ENCODE results near the gene PRKD3. TPM values are rescaled to one million over a fixed set of nuclear protein-coding genes. Genes with fewer than 3 reads are reported as not detected.

The PRKD3 gene
- total and polyA plus RNA-seq, 9 of the 15 experiments (the other 6 are each of a cell fraction or from before 2014, with no cell fraction given): 4.7 to 26.7 (median 17.0) TPM

GRCh38 chr2:37333256-37333655, 8.6 kb upstream of the PRKD3 start:
- peaks cover 12 to 14% of the 10 kb centered on the region in 2 experiments for H3K27me3 ChIP-seq (ENCODE audit: control insufficient read depth in 2 of 2, insufficient read depth in 2 of 2, low read length in 2 of 2)
- no peak overlapping the region for H3K4me2 ChIP-seq (ENCODE audit: insufficient read depth, low read length)
- CTCF ChIA-PET (ENCODE audit: low intra/inter-chr PET ratio): no interaction called here
- intact Hi-C loops (cut with micrococcal nuclease): no loop called here
- H3K9me3 ChIP-seq (replicated peaks; ENCODE audit: control insufficient read depth, insufficient read depth, low read depth, low read length): no peaks in the 10 kb centered on the region
- ATAC-seq: no peak
- BruUV-seq (replicated peaks): no TSS peak
- H4K20me1 ChIP-seq (replicated peaks; ENCODE audit: control insufficient read depth, insufficient read depth, low read length): no peaks in the 10 kb centered on the region
- no peak for DNase-seq (ENCODE audit: extremely low read depth in 1 of 4, low spot score in 3 of 4)
- no peaks in the 10 kb centered on the region for H3K79me2 ChIP-seq (ENCODE audit: control insufficient read depth, insufficient read depth, low read length)
- no peak overlapping the region for H3K9ac ChIP-seq (ENCODE audit: insufficient read depth in 1 of 2, low read depth in 2 of 2, low read length in 2 of 2)
- in situ Hi-C loops (cut with MboI): no loop called here
- H3K36me3 ChIP-seq (ENCODE audit: control insufficient read depth, insufficient read depth, low read length): no peaks in the 10 kb centered on the region
- no peak overlapping the region for H3K27ac ChIP-seq (ENCODE audit: extremely low read depth, low read depth, low read length)
- POLR2A ChIA-PET: no interaction called here
- no peak overlapping the region for H3K4me3 ChIP-seq
- H3K4me1 ChIP-seq (replicated peaks in 1 of 2; ENCODE audit: control insufficient read depth in 2 of 2, insufficient read depth in 2 of 2, low read length in 2 of 2): no peaks in the 10 kb centered on the region
- WGBS (ENCODE audit: insufficient coverage, low coverage, missing lambda C conversion rate): 6% methylated on average over 2 of the region's 2 CpGs
- no peaks in the 10 kb centered on the region for H3K9me1 ChIP-seq (ENCODE audit: control insufficient read depth, insufficient read depth, low read length)
- no peak for FAIRE-seq
- no peak overlapping the region for H2AFZ ChIP-seq (ENCODE audit: low read depth, low read length)
- no peak for TF ChIP-seq MCM5 (IDR thresholded peaks at IDR 0.05; ENCODE audit: low read depth)
- TF ChIP-seq MITF (IDR thresholded peaks at IDR 0.05): no peak
- TF ChIP-seq TEAD4 (IDR thresholded peaks at IDR 0.05; ENCODE audit: low read length): no peak
- no peak for TF ChIP-seq TEAD4 (CRISPR knock-in tag; IDR thresholded peaks at IDR 0.05; ENCODE audit: borderline replicate concordance)
- no peak for TF ChIP-seq KDM1A (IDR thresholded peaks at IDR 0.05)
- no peak for TF ChIP-seq GMEB1 (CRISPR knock-in tag; IDR thresholded peaks at IDR 0.05)
- no peak for TF ChIP-seq ZNF79 (CRISPR knock-in tag; IDR thresholded peaks at IDR 0.05; ENCODE audit: low read depth)
- no peak for TF ChIP-seq ZNF766 (CRISPR knock-in tag; conservative IDR thresholded peaks at IDR 0.05)
- TF ChIP-seq ZBTB40 (IDR thresholded peaks at IDR 0.05): no peak
- no peak for TF ChIP-seq ZBTB40 (CRISPR knock-in tag; IDR thresholded peaks at IDR 0.05)
- no peak for TF ChIP-seq NONO (IDR thresholded peaks at IDR 0.05; ENCODE audit: low read depth in 2 of 2, low read length in 1 of 2)
- no peak for TF ChIP-seq HOXB6 (CRISPR knock-in tag; IDR thresholded peaks at IDR 0.05; ENCODE audit: borderline replicate concordance)
